Measurements from ENCODE around the gene MZT2B.
A peak's percentile ranks its signal among the peaks of the same experiment; 100 is the strongest.
"Not testable (repeated sequence)": the region's sequence is repeated elsewhere in the genome, so short reads cannot be mapped to it uniquely, and the experiment has no call there.

MZT2B gene

DNA sequence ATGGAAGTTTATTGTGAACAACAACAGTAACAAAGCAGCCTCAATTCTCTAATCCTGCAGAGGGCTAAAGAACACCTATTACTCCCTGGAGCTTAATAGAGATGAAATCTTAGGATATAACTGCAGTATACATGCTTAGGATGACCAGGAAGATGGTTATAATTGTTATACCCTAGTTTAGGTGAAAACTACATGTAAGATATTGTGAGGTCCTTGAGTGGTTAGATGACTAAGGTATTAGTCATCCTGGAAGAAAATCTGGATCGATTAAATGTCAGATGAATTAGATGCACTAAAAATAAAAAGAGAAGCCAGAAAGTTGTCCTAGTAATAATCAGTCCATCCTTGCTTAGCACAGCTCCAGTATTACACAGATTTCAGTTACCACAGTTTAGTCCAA, 38.4 kb downstream of the MZT2B start:
- not testable (repeated sequence) for DNase-seq

DNA sequence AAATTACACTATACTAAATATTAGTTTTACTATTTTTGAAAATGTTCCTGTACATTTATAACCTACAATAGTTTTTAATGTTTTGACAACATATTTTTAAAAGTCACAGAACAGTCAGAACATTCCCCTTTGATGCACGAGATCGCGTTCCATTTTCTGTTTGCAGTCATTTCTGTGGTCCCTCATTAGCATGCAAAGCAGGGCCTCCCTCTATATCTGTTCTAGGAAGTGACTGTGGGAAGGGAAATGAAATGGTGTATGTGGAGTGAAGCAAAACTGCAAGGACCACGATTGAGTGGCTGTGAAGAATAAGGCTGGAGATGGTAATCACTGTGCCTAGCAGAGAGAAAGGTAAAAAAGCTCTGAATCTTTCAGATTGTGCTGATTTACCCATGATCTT, 40.5 kb downstream of the MZT2B start:
- peak; percentile 30 for DNase-seq

GRCh38 chr2:130228005-130228404, 45.9 kb downstream of the MZT2B start:
- DNase-seq: not testable (repeated sequence)

GRCh38 chr2:130228467-130229160, 46.6 kb downstream of the MZT2B start:
- DNase-seq: not testable (repeated sequence)

GRCh38 chr2:130229161-130229510, 47.1 kb downstream of the MZT2B start:
- peak; percentile 43 for DNase-seq

GRCh38 chr2:130230376-130230775, 48.3 kb downstream of the MZT2B start:
- not testable (repeated sequence) for DNase-seq

DNA sequence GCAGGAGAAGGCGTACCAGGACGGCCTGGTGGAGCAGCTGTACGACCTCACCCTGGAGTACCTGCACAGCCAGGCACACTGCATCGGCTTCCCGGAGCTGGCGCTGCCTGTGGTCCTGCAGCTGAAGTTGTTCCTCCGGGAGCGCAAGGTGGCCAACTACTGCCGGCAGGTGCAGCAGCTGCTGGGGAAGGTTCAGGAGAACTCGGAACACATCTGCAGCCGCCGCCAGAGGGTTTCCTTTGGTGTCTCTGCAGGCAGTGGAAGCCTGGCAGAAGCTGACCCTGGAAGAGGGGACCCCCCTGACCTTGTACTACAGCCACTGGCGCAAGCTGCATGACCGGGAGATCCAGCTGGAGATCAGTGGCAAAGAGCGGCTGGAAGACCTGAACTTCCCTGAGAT, 48.8 kb downstream of the MZT2B start:
- not testable (repeated sequence) for DNase-seq

DNA sequence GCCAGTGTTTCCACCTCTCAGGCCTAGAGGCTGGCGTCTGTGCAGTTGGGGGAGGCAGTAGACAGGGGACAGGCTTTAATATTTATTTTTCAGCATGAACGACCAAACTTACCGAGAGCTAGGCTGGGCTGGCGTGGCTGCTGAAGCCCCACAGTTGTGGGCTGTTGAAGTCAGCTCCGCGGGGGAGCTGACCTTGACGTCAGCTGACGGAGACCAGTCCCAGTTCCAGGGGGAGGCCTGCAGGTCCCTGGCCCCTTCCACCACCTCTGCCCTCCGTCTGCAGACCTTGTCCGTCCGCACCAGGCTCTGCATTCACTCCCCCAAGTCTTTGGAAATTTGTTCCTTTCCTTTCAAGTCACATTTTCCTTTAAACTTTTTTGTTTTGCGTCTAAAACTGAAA, 49.6 kb downstream of the MZT2B start:
- DNase-seq: no peak

- not testable (repeated sequence) for DNase-seq
Observed at GRCh38 chr2:130233066-130233465, 51.0 kb downstream of the MZT2B start.

DNA sequence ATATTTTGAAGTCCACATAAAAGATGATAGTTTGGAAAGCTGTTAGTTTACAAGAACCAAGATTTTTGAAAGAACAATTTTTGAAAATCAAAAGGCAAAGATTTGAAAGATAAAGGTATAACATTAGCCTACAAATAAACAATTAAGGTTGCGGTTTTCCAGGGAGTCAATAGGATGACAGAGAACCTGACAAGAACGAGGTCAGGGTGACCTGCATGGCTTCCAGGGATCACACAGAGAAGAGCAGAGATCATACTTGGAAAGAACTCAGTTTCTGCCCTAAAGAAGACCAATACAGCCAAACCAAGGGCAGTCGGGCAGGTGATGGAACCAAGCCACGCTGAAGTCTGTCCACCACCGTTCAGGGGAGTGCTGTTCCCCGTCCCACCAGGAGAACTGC, 57.5 kb downstream of the MZT2B start:
- DNase-seq: not testable (repeated sequence)

Measured in activated CD4-positive, alpha-beta T cell treated with anti-CD3 and anti-CD28 coated beads, Interleukin-2, Interleukin-6, amounts not matched to agents 100 ng/mL and 50 ng/mL, durations not matched to agents 16 hours and 8 hours (primary cell).